Measurements from ENCODE around the gene GLRA3.

DNA sequence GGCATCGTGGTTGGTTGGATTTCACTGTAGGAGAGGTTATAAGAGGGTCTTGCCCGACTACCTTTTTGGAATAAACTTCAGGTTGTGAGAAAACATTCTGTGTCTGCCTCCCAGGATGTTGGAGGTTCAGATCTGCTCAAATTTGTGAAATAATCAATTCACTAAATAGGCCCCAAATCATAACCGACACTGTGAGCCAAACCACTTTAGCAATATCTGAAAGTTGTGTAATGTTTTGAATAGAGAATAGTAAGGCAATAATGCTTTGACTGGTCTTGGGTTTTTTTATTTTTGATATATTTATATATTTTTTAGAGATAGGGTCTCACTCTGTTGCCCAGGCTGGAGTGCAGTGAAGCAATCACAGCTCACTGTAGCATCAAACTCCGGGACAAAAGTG lies 131.2 kb downstream of the GLRA3 start:
- no peak for TF ChIP-seq CTCF (optimal IDR thresholded peaks at IDR 0.05 in 1 of 3, IDR thresholded peaks at IDR 0.05 in 1 of 3, conservative IDR thresholded peaks at IDR 0.05 in 1 of 3; ENCODE audit: extremely low read depth in 1 of 3, insufficient read depth in 2 of 3, low read length in 3 of 3)
- TF ChIP-seq EZH2 (IDR thresholded peaks at IDR 0.05; ENCODE audit: low read length), result no peak
